ENCODE measurements around the gene DPEP1. TPM values are rescaled to one million over a fixed set of nuclear protein-coding genes. Genes with fewer than 3 reads are reported as not detected.
"Not testable (repeated sequence)": the region's sequence is repeated elsewhere in the genome, so short reads cannot be mapped to it uniquely, and the experiment has no call there.

DPEP1 gene
- total RNA-seq, 1 experiment from 2014 or later, result 0.17 TPM

DNA sequence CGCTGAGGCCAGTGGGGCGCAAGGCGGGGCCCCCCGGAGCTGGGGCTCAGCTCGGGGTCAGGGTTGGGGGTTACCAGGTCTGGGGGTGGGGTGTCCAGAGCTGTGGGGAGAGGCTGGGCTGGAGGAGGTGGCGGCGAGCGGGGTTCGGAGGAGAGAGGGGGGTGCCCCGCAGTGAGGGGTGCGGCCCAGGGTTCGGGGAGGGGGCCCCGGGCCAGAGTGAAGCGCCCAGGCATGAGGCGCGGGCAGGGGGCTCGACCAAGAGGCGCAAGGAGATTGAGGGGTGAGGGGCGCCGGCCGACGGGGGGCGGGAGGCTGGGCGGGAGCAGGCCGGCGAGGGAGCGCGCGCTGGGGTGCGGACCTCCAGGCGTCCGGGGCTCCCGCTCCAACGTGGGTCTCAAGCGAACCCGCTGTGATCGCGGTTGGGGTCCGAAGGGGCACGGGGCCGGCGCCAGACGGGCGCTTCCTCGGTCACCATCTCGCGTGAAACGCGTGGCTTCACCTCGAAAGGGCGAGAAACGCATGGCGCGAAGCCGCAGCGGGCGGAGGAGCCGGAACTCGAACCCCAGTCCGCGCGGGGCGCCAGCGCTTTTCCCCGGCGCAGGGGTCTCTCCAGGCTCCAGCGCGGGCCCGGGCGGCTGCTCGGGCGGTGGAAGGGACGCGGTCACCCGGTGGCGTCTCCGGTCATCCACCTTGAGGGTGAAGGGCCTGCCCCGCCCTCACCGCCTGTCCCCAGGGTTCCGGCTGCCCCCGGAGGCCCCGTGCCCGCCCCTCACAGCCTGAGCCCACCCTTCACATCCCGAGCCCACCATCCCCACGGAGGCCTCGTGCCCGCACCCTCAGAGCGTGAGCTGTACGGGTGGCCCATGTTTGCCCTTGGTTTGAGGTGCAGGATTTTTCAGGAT is 37.0 kb upstream of the DPEP1 start:
- DNase-seq (ENCODE audit: extremely low read depth, low read depth), result no peak

DNA sequence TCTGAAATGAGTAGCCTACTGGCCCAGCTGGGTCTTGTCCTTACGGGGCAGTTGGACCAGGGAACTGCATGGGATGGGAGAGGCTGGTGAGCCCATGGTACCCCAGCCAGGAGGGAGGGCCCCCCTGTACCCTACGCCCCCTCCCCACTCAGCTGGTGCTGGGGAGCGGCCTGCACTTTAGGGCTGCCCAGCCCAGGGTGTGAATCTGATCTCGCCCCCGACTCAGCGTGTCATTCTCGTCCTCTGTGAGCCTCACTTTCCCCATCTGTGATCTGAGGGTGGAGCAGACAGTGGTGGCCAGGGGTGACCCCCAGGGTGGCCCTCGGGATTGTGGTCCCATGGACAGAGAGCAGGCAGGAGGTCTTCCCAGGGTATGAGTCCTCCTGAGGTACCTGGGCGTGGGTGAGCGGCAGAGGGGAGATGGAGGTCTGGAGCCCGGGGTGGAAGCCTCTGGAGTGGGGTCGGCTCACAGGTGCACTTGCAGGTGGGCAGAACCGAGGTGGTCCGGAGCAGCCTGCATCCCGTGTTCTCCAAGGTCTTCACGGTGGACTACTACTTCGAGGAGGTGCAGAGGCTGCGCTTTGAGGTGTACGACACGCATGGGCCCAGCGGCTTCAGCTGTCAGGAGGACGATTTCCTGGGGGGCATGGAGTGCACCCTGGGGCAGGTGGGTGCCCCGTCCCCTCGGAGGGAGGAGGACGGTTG is 36.2 kb upstream of the DPEP1 start:
- no peak for DNase-seq (ENCODE audit: extremely low read depth, low read depth)

DNA sequence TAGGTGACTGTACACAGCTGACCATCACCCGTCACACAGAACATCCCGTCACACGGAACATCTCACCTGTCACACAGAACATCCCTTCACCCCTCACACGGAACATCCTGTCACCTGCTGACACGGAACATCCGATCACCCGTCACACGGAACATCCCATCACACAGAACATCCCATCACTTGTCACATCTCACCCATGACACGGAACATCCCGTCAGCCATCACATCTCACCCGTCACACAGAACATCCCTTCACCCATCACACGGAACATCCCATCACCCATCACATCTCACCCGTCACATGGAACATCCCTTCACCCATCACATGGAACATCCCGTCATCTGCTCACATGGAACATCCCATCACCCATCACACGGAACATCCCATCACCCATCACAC is 34.1 kb upstream of the DPEP1 start:
- DNase-seq (ENCODE audit: extremely low read depth, low read depth), result no peak

GRCh38 chr16:89581045-89581695 is 32.3 kb upstream of the DPEP1 start:
- no peak for DNase-seq (ENCODE audit: extremely low read depth, low read depth)

DNA sequence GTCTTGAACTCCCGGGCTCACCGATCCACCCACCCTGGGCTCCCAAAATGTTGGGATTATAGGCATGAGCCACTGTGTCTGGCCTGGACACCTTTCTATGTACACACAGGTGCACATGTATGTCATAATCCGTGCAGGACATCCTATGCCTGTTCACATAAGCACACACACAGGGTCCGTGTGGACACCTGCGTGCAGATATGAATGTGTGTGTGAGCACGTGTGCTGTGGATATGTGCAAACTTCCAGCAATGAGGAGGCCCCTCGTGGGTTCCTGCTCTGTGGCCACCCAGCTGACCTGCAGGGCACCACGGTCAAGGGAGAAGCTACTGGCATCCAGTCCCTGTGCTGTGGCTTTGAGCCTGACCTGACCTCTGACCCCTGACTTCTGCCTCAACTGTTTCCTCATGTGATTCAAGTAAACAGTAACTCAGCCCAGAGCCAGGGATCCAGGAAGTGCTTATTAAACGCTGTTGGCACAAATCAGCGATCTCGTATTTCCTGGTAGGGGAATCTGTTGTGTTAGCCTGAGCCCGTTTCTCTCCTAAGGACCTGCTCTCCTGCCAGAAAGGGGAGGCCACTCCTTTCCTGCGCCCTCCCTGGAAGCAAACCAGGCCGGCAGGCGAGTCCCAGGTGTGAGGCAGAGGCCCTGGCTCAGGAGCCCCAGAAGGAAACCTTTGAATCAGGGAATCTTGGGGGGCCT is 31.4 kb upstream of the DPEP1 start:
- DNase-seq (ENCODE audit: extremely low read depth, low read depth), result no peak

DNA sequence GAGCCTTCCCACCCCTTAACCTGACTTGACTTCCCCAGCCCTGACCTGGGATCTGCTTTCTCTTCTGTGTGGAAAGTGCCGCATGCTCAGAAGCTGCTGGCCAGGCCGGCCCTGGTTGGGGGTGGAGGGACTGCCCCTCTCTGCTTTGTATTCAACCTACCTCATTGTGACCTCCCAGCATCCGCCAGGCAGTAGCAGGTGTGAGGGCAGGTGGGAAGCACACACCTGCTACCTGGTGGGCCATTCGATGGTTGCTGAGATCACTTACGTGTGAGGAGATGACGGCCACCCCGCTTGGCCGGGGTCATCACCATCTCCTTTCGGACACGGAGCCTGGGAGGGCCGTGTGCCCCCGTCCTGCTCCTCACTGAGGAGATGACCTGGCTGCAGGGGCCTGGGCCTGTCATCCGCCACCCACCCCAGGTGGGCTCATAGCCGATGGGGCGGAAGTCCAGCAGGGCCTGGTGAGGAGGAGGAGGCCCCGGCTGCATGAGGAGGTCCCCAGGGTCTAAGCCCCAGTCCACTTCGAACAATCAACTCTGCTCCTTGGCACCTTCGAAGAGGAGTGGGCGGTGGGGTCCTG is 30.7 kb upstream of the DPEP1 start:
- no peak for DNase-seq (ENCODE audit: extremely low read depth, low read depth)

GRCh38 chr16:89583197-89583894 is 30.1 kb upstream of the DPEP1 start:
- no peak for DNase-seq (ENCODE audit: extremely low read depth, low read depth)

DNA sequence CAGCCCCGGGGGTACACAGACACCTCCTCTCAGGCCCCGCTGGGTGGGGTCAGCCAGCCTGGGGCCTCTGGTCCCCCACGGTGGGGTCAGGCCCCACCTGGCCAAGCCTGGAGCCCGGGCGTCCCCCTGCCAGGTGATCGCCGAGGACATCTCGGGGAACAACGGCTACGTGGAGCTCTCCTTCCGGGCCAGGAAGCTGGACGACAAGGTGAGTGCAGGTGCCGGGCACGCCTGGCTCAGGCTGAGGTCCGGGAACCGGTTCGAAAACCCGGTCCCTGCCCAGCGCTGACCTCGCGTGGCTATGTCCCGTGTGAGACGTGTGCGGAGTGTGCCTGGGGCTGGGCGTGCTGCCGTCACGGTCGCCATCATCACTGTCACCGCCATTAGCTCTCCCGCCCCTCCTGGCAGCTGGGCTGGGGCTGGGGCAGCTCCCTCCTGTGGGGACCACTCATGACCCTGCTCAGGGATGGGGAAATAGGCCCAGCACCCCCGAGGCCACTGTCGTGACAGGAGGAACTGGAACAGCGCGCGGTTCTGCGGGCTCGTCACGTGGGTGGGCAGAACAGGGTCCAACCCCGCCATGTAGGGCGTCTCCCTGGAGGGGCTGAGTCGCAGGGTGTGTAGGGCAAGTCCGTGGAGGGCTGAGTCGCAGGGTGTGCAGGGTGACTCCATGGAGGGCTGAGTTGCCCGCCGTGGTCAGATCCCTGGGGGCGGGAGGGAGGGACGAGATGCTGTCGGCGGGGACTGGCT is 29.4 kb upstream of the DPEP1 start:
- DNase-seq (ENCODE audit: extremely low read depth, low read depth), result no peak

GRCh38 chr16:89584768-89585549 is 28.5 kb upstream of the DPEP1 start:
- DNase-seq (ENCODE audit: extremely low read depth, low read depth), result no peak

DNA sequence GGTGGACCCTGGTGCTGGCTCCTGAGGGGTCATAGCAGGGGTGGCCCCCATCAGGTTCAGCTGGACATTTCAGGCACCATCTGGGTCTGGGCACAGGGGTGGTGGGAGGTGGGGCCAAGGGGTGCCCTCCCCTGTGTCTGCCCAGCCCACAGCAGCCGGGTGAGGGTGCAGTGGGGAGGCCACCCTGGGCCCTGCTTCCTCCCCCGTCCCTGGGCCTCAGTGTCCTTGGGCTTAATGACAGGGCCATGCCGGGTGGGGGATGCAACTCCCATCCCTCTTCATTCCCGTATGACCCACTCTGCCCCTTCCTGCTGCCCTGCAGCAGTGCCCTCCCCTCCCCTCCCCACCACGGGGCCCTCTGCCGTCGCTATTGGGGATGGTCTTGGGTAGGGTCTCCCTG is 27.2 kb upstream of the DPEP1 start:
- DNase-seq (ENCODE audit: extremely low read depth, low read depth), result no peak

DNA sequence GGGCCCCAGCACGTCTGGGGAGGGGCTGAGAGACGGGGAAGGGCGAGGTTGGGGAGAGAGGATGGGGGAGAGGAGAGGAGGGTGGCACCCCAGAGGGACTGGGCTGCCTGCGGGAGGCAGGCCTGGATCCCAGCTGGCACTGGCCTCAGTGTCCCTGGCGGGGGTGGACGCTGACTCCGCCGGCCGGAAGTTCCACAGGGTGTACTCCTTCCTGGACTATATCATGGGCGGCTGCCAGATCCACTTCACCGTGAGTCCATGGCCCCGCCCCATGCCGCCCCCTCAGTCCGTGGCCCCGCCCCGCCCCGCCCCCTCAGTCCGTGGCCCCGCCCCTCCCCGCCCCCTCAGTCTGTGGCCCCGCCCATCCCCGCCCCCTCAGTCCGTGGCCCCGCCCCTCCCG is 26.6 kb upstream of the DPEP1 start:
- DNase-seq (ENCODE audit: extremely low read depth, low read depth), result no peak

GRCh38 chr16:89587676-89588075 is 25.8 kb upstream of the DPEP1 start:
- DNase-seq (ENCODE audit: extremely low read depth, low read depth), result not testable (repeated sequence)

- no peak for DNase-seq (ENCODE audit: extremely low read depth, low read depth)
Observed at GRCh38 chr16:89588413-89589109, 24.9 kb upstream of the DPEP1 start.

GRCh38 chr16:89589241-89589926 is 24.1 kb upstream of the DPEP1 start:
- DNase-seq (ENCODE audit: extremely low read depth, low read depth), result no peak

GRCh38 chr16:89593841-89594240 is 19.6 kb upstream of the DPEP1 start:
- no peak for DNase-seq (ENCODE audit: extremely low read depth, low read depth)

GRCh38 chr16:89595330-89596060 is 17.9 kb upstream of the DPEP1 start:
- no peak for DNase-seq (ENCODE audit: extremely low read depth, low read depth)

Measured in NCI-H460 (cell line).